ENCODE results near the gene MAD1L1. TPM values are rescaled to one million over a fixed set of nuclear protein-coding genes. Genes with fewer than 3 reads are reported as not detected.

Gene MAD1L1
- total and polyA plus RNA-seq, 2 of the 13 experiments (the other 11 are each of a cell fraction or from before 2014, with no cell fraction given): 17.4 to 64.7 TPM

- BruUV-seq (replicated peaks): no TSS peak
- in situ Hi-C loops (cut with HindIII; ENCODE audit: extremely low pct_ligation_motif_present, low pct_unique_long_range_greater_than_20kb): no loop called here
- POLR2A ChIA-PET: no interaction called here
Observed at GRCh38 chr7:1938788-1939433, 293.8 kb downstream of the MAD1L1 start.

More at GRCh38 chr7:1938788-1939433, 293.8 kb downstream of the MAD1L1 start:
- Histone ChIP-seq H4K20me1 (ENCODE audit: insufficient read depth, low read length) (no peaks in the 10 kb centered on the region), H3K27ac (ENCODE audit: extremely low read length, insufficient read depth, low read length) (no peak overlapping the region), H3K79me2 (ENCODE audit: insufficient read depth, low read length) (no peaks in the 10 kb centered on the region), H3K4me2 (ENCODE audit: low read depth, low read length) (no peak overlapping the region), H3K4me1 (ENCODE audit: insufficient read depth, low read length) (no peaks in the 10 kb centered on the region), H3K27me3 (ENCODE audit: control insufficient read depth in 1 of 2, insufficient read depth in 2 of 2, low read length in 2 of 2) (no peaks in the 10 kb centered on the region), H3K9me3 (ENCODE audit: low read length) (no peaks in the 10 kb centered on the region), H3K9ac (ENCODE audit: insufficient read depth, low read depth, low read length) (no peak overlapping the region), H2AFZ (ENCODE audit: low read length) (no peak overlapping the region), H3K36me3 (replicated peaks in 1 of 2; ENCODE audit: control insufficient read depth in 1 of 2, insufficient read depth in 2 of 2, low read length in 2 of 2) (peaks cover 0 to 1% of the 10 kb centered on the region in 2 experiments; a peak in 3 of 5 replicates), H3K4me3 (replicated peaks in 1 of 3; ENCODE audit: insufficient read depth in 1 of 3, low read depth in 2 of 3, low read length in 3 of 3) (no peak overlapping the region)
- no peak for FAIRE-seq
- ATAC-seq: no peak
- DNase-seq (ENCODE audit: low spot score): no peak
- WGBS (ENCODE audit: low lambda C conversion rate): 95% methylated on average over 14 of the region's 39 CpGs
- no peak for TF ChIP-seq ZBTB49 (CRISPR knock-in tag; IDR thresholded peaks at IDR 0.05; ENCODE audit: borderline replicate concordance)
- TF ChIP-seq ZNF24 (IDR thresholded peaks at IDR 0.05): no peak
- TF ChIP-seq ZNF83 (CRISPR knock-in tag; IDR thresholded peaks at IDR 0.05; ENCODE audit: borderline replicate concordance): no peak
- no peak for TF ChIP-seq ATF7-NPFF (CRISPR knock-in tag; IDR thresholded peaks at IDR 0.05; ENCODE audit: low read depth)
- TF ChIP-seq ZNF251 (CRISPR knock-in tag; IDR thresholded peaks at IDR 0.05): no peak
- no peak for TF ChIP-seq SNAI1 (CRISPR knock-in tag; IDR thresholded peaks at IDR 0.05; ENCODE audit: borderline replicate concordance)
- TF ChIP-seq SMARCE1 (IDR thresholded peaks at IDR 0.05; ENCODE audit: borderline replicate concordance): no peak
- no peak for TF ChIP-seq SALL1 (CRISPR knock-in tag; IDR thresholded peaks at IDR 0.05)
- no peak for TF ChIP-seq JUNB (CRISPR knock-in tag; IDR thresholded peaks at IDR 0.05; ENCODE audit: borderline replicate concordance)
- TF ChIP-seq NFE2L2 (IDR thresholded peaks at IDR 0.05; ENCODE audit: low read length): no peak
- no peak for TF ChIP-seq E2F5 (CRISPR knock-in tag; conservative IDR thresholded peaks at IDR 0.05)
- no peak for TF ChIP-seq ZBTB38 (CRISPR knock-in tag; IDR thresholded peaks at IDR 0.05)
- no peak for TF ChIP-seq FOXJ3 (CRISPR knock-in tag; IDR thresholded peaks at IDR 0.05; ENCODE audit: borderline replicate concordance)
- TF ChIP-seq ZNF205 (CRISPR knock-in tag; IDR thresholded peaks at IDR 0.05): no peak
- no peak for TF ChIP-seq HNRNPH1 (optimal IDR thresholded peaks at IDR 0.05; ENCODE audit: low read depth, low read length)
- no peak for TF ChIP-seq ZNF207 (IDR thresholded peaks at IDR 0.05; ENCODE audit: borderline replicate concordance)
- TF ChIP-seq CC2D1A (CRISPR knock-in tag; IDR thresholded peaks at IDR 0.05): no peak
- intact Hi-C loops (cut with micrococcal nuclease; ENCODE audit: unreplicated experiment): no loop called here
- CTCF ChIA-PET (ENCODE audit: low intra/inter-chr PET ratio, low total read pairs): no interaction called here

Data from HepG2 (cell line).